OCI-LY7 (cell line): ENCODE data around the gene SUSD5. TPM values are rescaled to one million over a fixed set of nuclear protein-coding genes. Genes with fewer than 3 reads are reported as not detected.

Source experiments
- BruUV-seq: library from RNA; stranded (reverse); fragments of 400-500 nt; replicated peaks from 2 replicates; lab custom pipeline; 2021; lab: Mats Ljungman, UMichigan
- CTCF ChIA-PET: fragments of 300-600 bp; sonication (Branson Sonifier 250); formaldehyde crosslinking; loops from one replicate; lab custom pipeline; 2022; ENCODE audit warnings: antibody characterized with exemption; ENCODE audit not compliant: unreplicated experiment; lab: Charles Lee
- POLR2A ChIA-PET: fragments of 300-600 bp; sonication (Branson Sonifier 250); formaldehyde crosslinking; loops from one replicate; lab custom pipeline; 2022; ENCODE audit warnings: antibody characterized with exemption; lab: Charles Lee
- DNase-seq: peaks from one replicate; pipeline ENCODE4 v3.0.0-alpha.2; 2015; ENCODE audit warnings: low spot score
- H2AFZ ChIP-seq: fragments of 200-600 bp; sonication (generic), shearing (Covaris generic); 2 replicates; pipeline ENCODE4 v1.6.1; 2014; ENCODE audit warnings: mild to moderate bottlenecking, antibody characterized with exemption, low read length, moderate library complexity
- H3K27ac ChIP-seq: fragments of 200-600 bp; sonication (generic); 2 replicates; pipeline ENCODE4 v1.5.1; 2014; ENCODE audit warnings: mixed run types, low read depth, mild to moderate bottlenecking, moderate library complexity, low read length, inconsistent platforms; ENCODE audit not compliant: poor library complexity, severe bottlenecking
- H3K36me3 ChIP-seq: fragments of 200-600 bp; sonication (generic); 2 replicates; pipeline ENCODE4 v1.6.1; 2014; ENCODE audit warnings: mild to moderate bottlenecking, antibody characterized with exemption, low read length, moderate library complexity, mixed read lengths; ENCODE audit not compliant: insufficient read depth
- H3K4me1 ChIP-seq: fragments of 200-600 bp; sonication (generic); 2 replicates; pipeline ENCODE4 v1.5.1; 2014; ENCODE audit warnings: mild to moderate bottlenecking, low read length; ENCODE audit not compliant: insufficient read depth, poor library complexity, severe bottlenecking
- H3K4me2 ChIP-seq: fragments of 200-600 bp; sonication (generic); 2 replicates; pipeline ENCODE4 v1.6.1; 2014; ENCODE audit warnings: mild to moderate bottlenecking, low read length
- H3K4me3 ChIP-seq: fragments of 200-600 bp; sonication (generic); 2 replicates; pipeline ENCODE4 v1.5.1; 2014; ENCODE audit warnings: mild to moderate bottlenecking, low read depth, low read length; ENCODE audit not compliant: poor library complexity, severe bottlenecking
- H3K79me2 ChIP-seq: fragments of 200-600 bp; sonication (generic); 2 replicates; pipeline ENCODE4 v1.6.1; 2016; ENCODE audit warnings: low read depth, mild to moderate bottlenecking, low read length, moderate library complexity, mixed read lengths; ENCODE audit not compliant: insufficient read depth
- H3K9me2 ChIP-seq: fragments of 200-600 bp; sonication (generic); 2 replicates; pipeline ENCODE4 v1.6.1; 2016; ENCODE audit warnings: mild to moderate bottlenecking, low read length, mixed read lengths; ENCODE audit not compliant: insufficient read depth
- H3K9me3 ChIP-seq: fragments of 200-600 bp; sonication (generic); 2 replicates; pipeline ENCODE4 v1.6.1; 2014; ENCODE audit warnings: mild to moderate bottlenecking, mixed run types, low read length, mixed read lengths
- H4K20me1 ChIP-seq: fragments of 200-600 bp; sonication (generic); 2 replicates; pipeline ENCODE4 v1.6.1; 2014; ENCODE audit warnings: mild to moderate bottlenecking, antibody characterized with exemption, low read length, moderate library complexity, mixed read lengths; ENCODE audit not compliant: insufficient read depth
- CTCF ChIP-seq: fragments of 200-600 bp; sonication (generic); conservative IDR thresholded peaks from 2 replicates; pipeline ENCODE4 v1.5.1; 2014; ENCODE audit warnings: mild to moderate bottlenecking, antibody characterized with exemption, low read length, moderate library complexity, mixed read lengths
- EZH2phosphoT487 ChIP-seq: fragments of 200-600 bp; sonication (generic); IDR thresholded peaks from 2 replicates; pipeline ENCODE4 v1.6.1; 2018; ENCODE audit warnings: low read depth, borderline replicate concordance, mild to moderate bottlenecking, mixed run types, antibody characterized with exemption, low read length, moderate library complexity, mixed read lengths
- intact Hi-C: fragments of 100-400 bp; cut with micrococcal nuclease; formaldehyde crosslinking; loops from one replicate; pipeline ENCODE4 v1.10.0; 2022; ENCODE audit not compliant: unreplicated experiment
- total RNA-seq, 2 experiments: library from RNA; depleted of rRNA in 1 of 2; stranded (reverse); fragments of >200 nt in 1 of 2; shearing (Covaris generic) in 1 of 2; gene quantifications; 2 replicates each; pipeline ENCODE4 v1.2.3, GENCODE V29; 2014 to 2022

Gene SUSD5
- total RNA-seq, 2 experiments from 2014 or later: not detected

- no peak overlapping the region for H2AFZ ChIP-seq
- no peaks in the 10 kb centered on the region for H3K4me1 ChIP-seq
- no peaks in the 10 kb centered on the region for H3K9me2 ChIP-seq
- TF ChIP-seq CTCF: no peak
- no peak for TF ChIP-seq EZH2phosphoT487
- intact Hi-C loops: no loop called here
- no TSS peak for BruUV-seq
- no peak overlapping the region for H3K4me2 ChIP-seq
- H3K27ac ChIP-seq: no peak overlapping the region
- ChIA-PET POLR2A (interaction anchor here (0.6 kb wide), 1 partner anchor 88 kb away, joined by 4 read pairs; no protein-coding TSS in a partner anchor), CTCF (no interaction called here)
- DNase-seq: no peak
- no peaks in the 10 kb centered on the region for H3K9me3 ChIP-seq
- peaks cover 17% of the 10 kb centered on the region; the same call in 1 of the 2 replicates for H3K36me3 ChIP-seq
- no peaks in the 10 kb centered on the region for H3K79me2 ChIP-seq
- no peaks in the 10 kb centered on the region for H4K20me1 ChIP-seq
- no peak overlapping the region for H3K4me3 ChIP-seq
Observed at GRCh38 chr3:33145221-33145900, 73.2 kb downstream of the SUSD5 start.

GRCh38 chr3:33144433-33144832 lies 74.2 kb downstream of the SUSD5 start:
- Histone ChIP-seq H2AFZ (no peak overlapping the region), H3K27ac (no peak overlapping the region), H3K9me2 (no peaks in the 10 kb centered on the region), H3K4me2 (no peak overlapping the region), H3K4me1 (no peaks in the 10 kb centered on the region), H3K4me3 (no peak overlapping the region), H4K20me1 (no peaks in the 10 kb centered on the region), H3K36me3 (peaks cover 17% of the 10 kb centered on the region; the same call in 1 of the 2 replicates), H3K9me3 (no peaks in the 10 kb centered on the region), H3K79me2 (no peaks in the 10 kb centered on the region)
- ChIA-PET CTCF (no interaction called here), POLR2A (interaction anchor here (0.6 to 1.1 kb wide), 3 partner anchors 8 to 77 kb away, joined by 3 to 9 read pairs (median 4); no protein-coding TSS in a partner anchor)
- TF ChIP-seq EZH2phosphoT487 (no peak), CTCF (peak; percentile 83)
- DNase-seq: peak; percentile 31
- intact Hi-C loops: no loop called here
- no TSS peak for BruUV-seq

- POLR2A ChIA-PET: interaction anchor here (1.2 kb wide), 1 partner anchor 34 kb away, joined by 3 read pairs; no protein-coding TSS in a partner anchor
Observed at GRCh38 chr3:33141006-33141405, 77.6 kb downstream of the SUSD5 start.

More at GRCh38 chr3:33141006-33141405, 77.6 kb downstream of the SUSD5 start:
- H3K79me2 ChIP-seq: no peaks in the 10 kb centered on the region
- no peaks in the 10 kb centered on the region for H3K4me1 ChIP-seq
- no peaks in the 10 kb centered on the region for H4K20me1 ChIP-seq
- peaks cover 36% of the 10 kb centered on the region for H3K36me3 ChIP-seq
- intact Hi-C loops: no loop called here
- H2AFZ ChIP-seq: no peak overlapping the region
- no peak for DNase-seq
- no peak for TF ChIP-seq EZH2phosphoT487
- no peak for TF ChIP-seq CTCF
- BruUV-seq: no TSS peak
- no peaks in the 10 kb centered on the region for H3K9me3 ChIP-seq
- no peaks in the 10 kb centered on the region for H3K9me2 ChIP-seq
- CTCF ChIA-PET: interaction anchor here (1.1 kb wide), 1 partner anchor 26 kb away, joined by 3 read pairs; no protein-coding TSS in a partner anchor
- no peak overlapping the region for H3K4me3 ChIP-seq
- no peak overlapping the region for H3K4me2 ChIP-seq
- H3K27ac ChIP-seq: no peak overlapping the region
